Trophoblast cell (in vitro differentiated cells and primary cell): ENCODE data around the gene BSX.

Source experiments
- DNase-seq, 2 donors: peaks; one replicate each; pipeline ENCODE4 v3.0.0-alpha.2; 2016
- H2AFZ ChIP-seq: 2 replicates; pipeline ENCODE4 v1.6.1; 2013; ENCODE audit warnings: low read length, moderate library complexity, mild to moderate bottlenecking; ENCODE audit not compliant: insufficient read depth, poor library complexity
- H2AK5ac ChIP-seq: 2 replicates; pipeline ENCODE4 v1.6.1; 2013; ENCODE audit warnings: mild to moderate bottlenecking, low read length
- H2BK120ac ChIP-seq: 2 replicates; pipeline ENCODE4 v1.6.1; 2013; ENCODE audit warnings: low read length, mild to moderate bottlenecking, moderate library complexity; ENCODE audit not compliant: insufficient read depth, poor library complexity
- H2BK12ac ChIP-seq: 2 replicates; pipeline ENCODE4 v1.6.1; 2013; ENCODE audit warnings: mild to moderate bottlenecking, low read length, moderate library complexity
- H2BK5ac ChIP-seq: 2 replicates; pipeline ENCODE4 v1.6.1; 2013; ENCODE audit warnings: low read length, low read depth, moderate library complexity, mild to moderate bottlenecking; ENCODE audit not compliant: poor library complexity
- H3K14ac ChIP-seq: 2 replicates; pipeline ENCODE4 v1.6.1; 2013; ENCODE audit warnings: mild to moderate bottlenecking, low read length
- H3K18ac ChIP-seq: 2 replicates; pipeline ENCODE4 v1.6.1; 2013; ENCODE audit warnings: mild to moderate bottlenecking, low read length
- H3K23ac ChIP-seq: 2 replicates; pipeline ENCODE4 v1.6.1; 2013; ENCODE audit warnings: low read length
- H3K27ac ChIP-seq: 2 replicates; pipeline ENCODE4 v1.5.1; 2013; ENCODE audit warnings: low read depth, mild to moderate bottlenecking, inconsistent platforms, low read length, moderate library complexity
- H3K27me3 ChIP-seq: 2 replicates; pipeline ENCODE4 v1.6.1; 2013; ENCODE audit warnings: inconsistent platforms, mild to moderate bottlenecking, low read length, moderate library complexity; ENCODE audit not compliant: insufficient read depth
- H3K36me3 ChIP-seq, 2 experiments: 1 replicate in 1 of 2; 2 replicates in 1 of 2; pipeline ENCODE4 v1.6.1; 2013; ENCODE audit warnings: low read length in 2 of 2, mild to moderate bottlenecking in 2 of 2, moderate library complexity in 1 of 2; ENCODE audit not compliant: insufficient read depth in 2 of 2, control insufficient read depth in 1 of 2
- H3K4ac ChIP-seq: 2 replicates; pipeline ENCODE4 v1.6.1; 2013; ENCODE audit warnings: low read depth, mild to moderate bottlenecking, low read length, moderate library complexity
- H3K4me1 ChIP-seq, 2 experiments: 1 replicate in 1 of 2; 2 replicates in 1 of 2; pipeline ENCODE4 v1.6.1; 2013; ENCODE audit warnings: low read length in 2 of 2, mild to moderate bottlenecking in 2 of 2, moderate library complexity in 1 of 2; ENCODE audit not compliant: insufficient read depth in 2 of 2, control insufficient read depth in 1 of 2
- H3K4me2 ChIP-seq: 2 replicates; pipeline ENCODE4 v1.6.1; 2013; ENCODE audit warnings: inconsistent platforms, mild to moderate bottlenecking, low read length, moderate library complexity
- H3K4me3 ChIP-seq: 2 replicates; pipeline ENCODE4 v1.5.1; 2013; ENCODE audit warnings: mild to moderate bottlenecking, low read depth, low read length, inconsistent platforms
- H3K79me1 ChIP-seq: one replicate; pipeline ENCODE4 v1.6.1; 2013; ENCODE audit warnings: low read length
- H3K79me2 ChIP-seq: 2 replicates; pipeline ENCODE4 v1.6.1; 2013; ENCODE audit warnings: low read length, mild to moderate bottlenecking; ENCODE audit not compliant: control insufficient read depth, insufficient read depth, poor library complexity
- H3K9ac ChIP-seq: 2 replicates; pipeline ENCODE4 v1.6.1; 2013; ENCODE audit warnings: mild to moderate bottlenecking, low read length
- H3K9me3 ChIP-seq: 2 replicates; pipeline ENCODE4 v1.6.1; 2013; ENCODE audit warnings: low read depth, mild to moderate bottlenecking, control low read depth, inconsistent platforms, low read length; ENCODE audit not compliant: insufficient read depth
- H4K12ac ChIP-seq: 2 replicates; pipeline ENCODE4 v1.6.1; 2013; ENCODE audit warnings: low read depth, mild to moderate bottlenecking, low read length, moderate library complexity
- H4K8ac ChIP-seq: 2 replicates; pipeline ENCODE4 v1.6.1; 2013; ENCODE audit warnings: low read depth, mild to moderate bottlenecking, low read length, moderate library complexity
- H4K91ac ChIP-seq: one replicate; pipeline ENCODE4 v1.6.1; 2013; ENCODE audit warnings: low read depth, mild to moderate bottlenecking, low read length, moderate library complexity
- WGBS: extraction: QIAGEN DNeasy Blood & Tissue Kit; methylation state at CpG from one replicate; pipeline ENCODE4 v1.1.7; 2013; ENCODE audit warnings: missing lambda C conversion rate; ENCODE audit not compliant: insufficient read length, insufficient coverage; ENCODE audit errors: extremely low coverage; 5-methylcytosine and 5-hydroxymethylcytosine counted together

The BSX gene

DNA sequence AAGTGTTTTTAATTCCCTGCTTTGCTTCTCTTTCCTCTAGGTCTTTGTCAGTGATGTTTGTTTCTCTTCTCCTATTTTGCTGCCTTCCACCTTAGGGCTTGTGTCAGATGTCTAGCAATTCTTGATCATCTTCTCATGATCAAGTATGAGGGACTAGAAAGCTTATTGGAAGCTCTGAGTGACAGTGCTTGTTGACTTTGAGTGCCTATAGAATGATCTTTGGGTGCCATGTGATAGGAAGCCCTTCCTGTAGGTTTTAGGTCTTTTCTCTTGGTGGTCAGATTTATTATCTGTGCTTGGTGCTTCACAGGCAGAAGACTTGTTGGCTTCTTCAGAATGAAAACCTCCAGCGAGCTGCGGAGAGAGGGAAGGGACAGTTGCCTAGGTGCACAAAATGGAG, 43.1 kb downstream of the BSX start:
- Histone ChIP-seq H3K9me3 (no peaks in the 10 kb centered on the region), H3K4ac (no peak overlapping the region), H3K79me2 (no peaks in the 10 kb centered on the region), H2BK5ac (no peak overlapping the region), H3K79me1 (no peaks in the 10 kb centered on the region), H3K4me2 (no peak overlapping the region), H3K4me3 (no peak overlapping the region), H3K27ac (no peak overlapping the region), H2AFZ (no peak overlapping the region), H3K36me3 (no peaks in the 10 kb centered on the region), H3K27me3 (no peaks in the 10 kb centered on the region), H3K4me1 (no peaks in the 10 kb centered on the region), H2BK12ac (no peak overlapping the region), H3K18ac (no peak overlapping the region), H4K91ac (no peak overlapping the region), H2AK5ac (no peak overlapping the region), H4K8ac (no peak overlapping the region), H3K14ac (no peak overlapping the region), H3K23ac (no peak overlapping the region), H4K12ac (no peak overlapping the region), H2BK120ac (no peak overlapping the region), H3K9ac (no peak overlapping the region)
- no CpG with 5 or more reads among the region's 2 CpGs for WGBS
- no peak for DNase-seq

DNA sequence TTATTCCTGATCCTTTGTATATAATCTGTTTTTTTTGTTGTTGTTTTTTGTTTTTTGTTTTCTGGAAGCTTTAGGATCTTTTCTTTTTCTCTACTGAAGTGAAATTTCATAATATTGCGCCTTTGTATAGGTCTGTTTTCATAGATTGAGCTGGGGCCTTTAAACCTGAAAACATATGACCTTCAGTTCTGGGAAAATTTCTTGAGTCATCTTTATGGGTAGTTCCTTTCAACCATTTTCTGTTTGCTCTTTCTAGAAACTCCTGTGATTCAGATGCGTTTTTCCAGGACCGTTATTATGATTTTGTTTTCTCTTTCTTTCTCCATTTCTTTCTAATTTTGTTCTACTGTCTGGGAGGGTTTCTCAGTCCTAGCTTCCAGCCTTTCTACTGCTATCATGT, 43.7 kb downstream of the BSX start:
- no peaks in the 10 kb centered on the region for H3K79me2 ChIP-seq
- no peak overlapping the region for H2AK5ac ChIP-seq
- DNase-seq = no peak
- H3K36me3 ChIP-seq = no peaks in the 10 kb centered on the region
- no peak overlapping the region for H3K4me3 ChIP-seq
- H2AFZ ChIP-seq = no peak overlapping the region
- H3K9me3 ChIP-seq = no peaks in the 10 kb centered on the region
- H3K14ac ChIP-seq = no peak overlapping the region
- H2BK5ac ChIP-seq = no peak overlapping the region
- H2BK120ac ChIP-seq = no peak overlapping the region
- no peak overlapping the region for H3K23ac ChIP-seq
- H4K8ac ChIP-seq = no peak overlapping the region
- no peaks in the 10 kb centered on the region for H3K79me1 ChIP-seq
- H3K4ac ChIP-seq = no peak overlapping the region
- no peak overlapping the region for H4K91ac ChIP-seq
- no peaks in the 10 kb centered on the region for H3K27me3 ChIP-seq
- H4K12ac ChIP-seq = no peak overlapping the region
- no peak overlapping the region for H2BK12ac ChIP-seq
- H3K27ac ChIP-seq = no peak overlapping the region
- H3K18ac ChIP-seq = no peak overlapping the region
- no CpG with 5 or more reads among the region's 3 CpGs for WGBS
- no peak overlapping the region for H3K4me2 ChIP-seq
- no peaks in the 10 kb centered on the region for H3K4me1 ChIP-seq
- no peak overlapping the region for H3K9ac ChIP-seq

DNA sequence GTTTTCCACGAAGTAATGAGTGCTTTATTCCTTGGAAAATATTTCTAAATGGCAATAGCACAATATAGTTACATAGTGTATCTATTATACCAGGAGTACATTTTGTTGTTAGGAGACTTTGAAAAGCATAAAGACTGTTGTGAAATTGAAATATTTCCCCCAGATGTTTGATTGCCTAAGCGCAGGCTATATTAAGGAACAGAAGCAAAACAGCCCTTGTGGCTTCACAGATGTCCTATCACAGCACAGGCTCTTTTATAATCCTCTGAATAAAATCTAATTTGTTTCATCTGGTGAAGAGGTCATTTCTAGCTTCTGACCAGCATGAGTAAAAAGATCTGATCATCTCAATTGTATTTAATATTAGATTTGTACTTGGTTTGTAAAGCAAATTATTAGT, 48.2 kb downstream of the BSX start:
- H3K27me3 ChIP-seq = no peaks in the 10 kb centered on the region
- no peak overlapping the region for H2BK120ac ChIP-seq
- no peak overlapping the region for H3K27ac ChIP-seq
- H3K4me3 ChIP-seq = no peak overlapping the region
- H3K23ac ChIP-seq = no peak overlapping the region
- H2BK5ac ChIP-seq = no peak overlapping the region
- DNase-seq = no peak
- no peaks in the 10 kb centered on the region for H3K36me3 ChIP-seq
- H3K4ac ChIP-seq = no peak overlapping the region
- no peaks in the 10 kb centered on the region for H3K9me3 ChIP-seq
- H4K12ac ChIP-seq = no peak overlapping the region
- H4K8ac ChIP-seq = no peak overlapping the region
- no peaks in the 10 kb centered on the region for H3K79me1 ChIP-seq
- H2AFZ ChIP-seq = no peak overlapping the region
- no peaks in the 10 kb centered on the region for H3K79me2 ChIP-seq
- no peak overlapping the region for H3K18ac ChIP-seq
- H3K4me2 ChIP-seq = no peak overlapping the region
- no peak overlapping the region for H4K91ac ChIP-seq
- no peak overlapping the region for H2AK5ac ChIP-seq
- H3K4me1 ChIP-seq = no peaks in the 10 kb centered on the region
- no peak overlapping the region for H3K14ac ChIP-seq
- no CpG with 5 or more reads among the region's 2 CpGs for WGBS
- no peak overlapping the region for H2BK12ac ChIP-seq
- no peak overlapping the region for H3K9ac ChIP-seq

DNA sequence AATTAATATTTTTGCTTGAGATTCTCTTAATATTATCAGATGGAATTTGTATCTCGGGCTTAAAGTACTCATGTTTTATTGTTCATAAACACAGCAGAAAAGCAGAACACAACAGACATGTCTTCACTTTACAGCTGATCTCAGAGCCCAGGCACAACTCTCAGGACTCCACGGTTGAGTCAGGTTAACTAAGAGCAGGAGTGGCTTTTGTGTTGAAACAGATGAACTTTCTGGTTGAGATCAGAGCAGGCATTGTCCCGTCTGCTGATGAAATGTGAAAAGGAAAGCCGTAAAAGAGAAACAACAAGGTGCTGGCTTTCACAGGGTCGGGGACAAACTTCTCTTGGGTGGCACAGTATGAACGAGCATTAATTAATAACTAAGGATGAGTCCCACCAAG, 50.1 kb downstream of the BSX start:
- H3K4me2 ChIP-seq = no peak overlapping the region
- no peaks in the 10 kb centered on the region for H3K9me3 ChIP-seq
- no peak overlapping the region for H4K91ac ChIP-seq
- no peak overlapping the region for H3K4me3 ChIP-seq
- no peak overlapping the region for H3K27ac ChIP-seq
- H2AK5ac ChIP-seq = no peak overlapping the region
- H3K27me3 ChIP-seq = no peaks in the 10 kb centered on the region
- H2BK5ac ChIP-seq = no peak overlapping the region
- H3K23ac ChIP-seq = no peak overlapping the region
- H3K4ac ChIP-seq = no peak overlapping the region
- H2BK120ac ChIP-seq = no peak overlapping the region
- no peaks in the 10 kb centered on the region for H3K79me2 ChIP-seq
- H3K36me3 ChIP-seq = no peaks in the 10 kb centered on the region
- DNase-seq = no peak
- no CpG with 5 or more reads among the region's 6 CpGs for WGBS
- H4K12ac ChIP-seq = no peak overlapping the region
- H3K79me1 ChIP-seq = no peaks in the 10 kb centered on the region
- H2BK12ac ChIP-seq = no peak overlapping the region
- H3K9ac ChIP-seq = no peak overlapping the region
- H3K18ac ChIP-seq = no peak overlapping the region
- no peak overlapping the region for H3K14ac ChIP-seq
- H2AFZ ChIP-seq = no peak overlapping the region
- no peaks in the 10 kb centered on the region for H3K4me1 ChIP-seq
- H4K8ac ChIP-seq = no peak overlapping the region
